GM10847 (cell line): Measurements from ENCODE around the gene ALG1L2.

Source experiments
- POLR2A ChIP-seq: IDR thresholded peaks from 2 replicates; pipeline ENCODE4 v1.6.1; 2011; ENCODE audit not compliant: insufficient read length; ENCODE audit errors: extremely low read depth

ALG1L2 gene

GRCh38 chr3:130081351-130081881 lies at the start of gene ALG1L2:
TSS of gene ALG1L2 (plus strand) at chr3:130081831. CDS start at chr3:130082017, 186 bp downstream.
- TF ChIP-seq POLR2A = no peak

GRCh38 chr3:130044370-130044769 lies 37.3 kb upstream of the ALG1L2 start:
- TF ChIP-seq POLR2A = no peak

GRCh38 chr3:130048726-130049125 lies 32.9 kb upstream of the ALG1L2 start:
- TF ChIP-seq POLR2A = no peak

- TF ChIP-seq POLR2A = no peak
Observed at GRCh38 chr3:130073582-130073981, 8.0 kb upstream of the ALG1L2 start.

- no peak for TF ChIP-seq POLR2A
Observed at GRCh38 chr3:130077636-130078035, 4.0 kb upstream of the ALG1L2 start.

- no peak for TF ChIP-seq POLR2A
Observed at GRCh38 chr3:130084436-130084980, 2.9 kb downstream of the ALG1L2 start.

GRCh38 chr3:130085881-130086280 lies 4.2 kb downstream of the ALG1L2 start:
- no peak for TF ChIP-seq POLR2A

GRCh38 chr3:130088061-130088460 lies 6.4 kb downstream of the ALG1L2 start:
- no peak for TF ChIP-seq POLR2A

- no peak for TF ChIP-seq POLR2A
Observed at GRCh38 chr3:130091958-130092357, 10.3 kb downstream of the ALG1L2 start.

GRCh38 chr3:130093741-130094391 lies 12.2 kb downstream of the ALG1L2 start:
- no peak for TF ChIP-seq POLR2A

- peak; percentile 27 for TF ChIP-seq POLR2A
Observed at GRCh38 chr3:130111185-130111864, 29.7 kb downstream of the ALG1L2 start.

- TF ChIP-seq POLR2A = no peak
Observed at GRCh38 chr3:130117933-130118332, 36.3 kb downstream of the ALG1L2 start.
